NCI-H345 (cell line): ENCODE results near the gene ACTR3.

ENCODE experiments used
- DNase-seq: peaks from one replicate; lab custom pipeline; 2025; lab: John Stamatoyannopoulos, UW

Gene ACTR3

DNA sequence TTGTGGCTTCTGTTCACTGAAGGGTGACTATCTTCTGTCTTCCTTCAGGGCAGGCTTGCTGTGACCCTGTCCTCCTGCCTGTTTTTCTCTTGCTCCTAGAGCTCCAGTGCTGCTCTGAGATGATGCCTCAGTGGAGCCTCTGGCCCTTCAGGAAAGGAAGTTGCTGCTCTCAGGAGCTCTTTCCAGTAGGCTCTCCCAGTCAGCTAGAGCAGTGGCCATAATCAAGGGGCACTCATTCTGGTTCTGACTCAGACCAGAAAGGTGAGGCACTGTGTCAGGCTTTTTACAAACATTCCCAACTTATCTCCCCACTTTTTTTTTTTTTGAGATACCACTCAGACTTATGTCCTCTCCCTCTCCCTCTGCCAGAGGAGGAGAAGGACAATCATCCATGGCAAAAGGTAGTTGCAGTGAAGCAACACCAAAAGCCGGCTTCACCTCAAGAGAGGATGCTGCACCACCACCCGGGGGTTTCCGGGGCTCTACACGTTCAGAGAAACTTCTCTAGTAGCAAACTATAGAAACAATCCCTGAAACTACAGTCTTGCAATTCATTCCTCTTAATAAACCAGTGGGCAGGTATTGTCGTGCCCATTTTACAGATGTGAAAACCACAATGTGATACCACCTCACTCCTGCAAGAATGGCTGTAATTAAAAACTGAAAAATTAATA, 115.4 kb downstream of the ACTR3 start:
- DNase-seq: no peak

- no peak for DNase-seq
These were observed 116.6 kb downstream of the ACTR3 start for GRCh38 chr2:114006460-114006859.

GRCh38 chr2:114007436-114007835, 117.5 kb downstream of the ACTR3 start:
- DNase-seq: no peak

GRCh38 chr2:114008720-114009119, 118.8 kb downstream of the ACTR3 start:
- no peak for DNase-seq

- DNase-seq: no peak
These were observed 119.5 kb downstream of the ACTR3 start for GRCh38 chr2:114009205-114009944.

GRCh38 chr2:114010001-114010400, 120.1 kb downstream of the ACTR3 start:
- DNase-seq: no peak

GRCh38 chr2:114011713-114012112, 121.8 kb downstream of the ACTR3 start:
- DNase-seq: no peak
